Left lung (tissue), 10 donors: ENCODE results near the gene TUBAL3. TPM values are rescaled to one million over a fixed set of nuclear protein-coding genes. Genes with fewer than 3 reads are reported as not detected.

ENCODE experiments used
- ATAC-seq: fragments of 200-7000 bp; cut with Tn5 transposase; one replicate; pipeline ENCODE4 v1.9.1; 2020; ENCODE audit warnings: moderate library complexity
- DNase-seq, 4 donors: peaks; one replicate each; pipeline ENCODE4 v3.0.0-alpha.2; 2013 to 2020
- H3K27ac ChIP-seq, 2 donors: fragments of 200-600 bp; sonication (generic) in 1 of 2; one replicate each; pipeline versions ENCODE4 v1.5.0 to v1.8.0; 2020 to 2021
- H3K27me3 ChIP-seq, 2 donors: fragments of 200-600 bp; sonication (generic) in 1 of 2; one replicate each; pipeline versions ENCODE4 v1.5.0 to v1.8.0; 2020 to 2021
- H3K36me3 ChIP-seq, 2 donors: fragments of 200-600 bp; sonication (generic) in 1 of 2; one replicate each; pipeline versions ENCODE4 v1.5.0 to v1.8.0; 2020 to 2021
- H3K4me1 ChIP-seq, 2 donors: fragments of 200-600 bp; one replicate each; pipeline ENCODE4 v1.8.0; 2021
- H3K4me3 ChIP-seq, 2 donors: fragments of 200-600 bp; sonication (generic) in 1 of 2; one replicate each; pipeline versions ENCODE4 v1.5.0 to v1.8.0; 2020 to 2021; ENCODE audit warnings: mild to moderate bottlenecking in 1 of 2
- H3K9me3 ChIP-seq, 2 donors: fragments of 200-600 bp; sonication (generic) in 1 of 2; one replicate each; pipeline versions ENCODE4 v1.5.0 to v1.8.0; 2020 to 2021
- CTCF ChIP-seq, 2 donors: fragments of 200-600 bp; sonication (generic) in 1 of 2; IDR thresholded peaks; one replicate each; pipeline versions ENCODE4 v1.5.0 to v1.8.0; 2021; ENCODE audit warnings: antibody characterized with exemption in 2 of 2
- intact Hi-C, 2 donors: fragments of 100-400 bp; cut with DNase I; formaldehyde crosslinking; loops; one replicate each; pipeline versions ENCODE4 v1.11.2 to v1.14.2; 2022
- polyA plus RNA-seq, 6 donors: library from polyadenylated mRNA; unstranded; fragments of 120-200 nt; gene quantifications; one replicate each; pipeline ENCODE4 v1.2.1, GENCODE V29; 2013; ENCODE audit not compliant: insufficient read length in 6 of 6
- total RNA-seq, 2 donors: library from RNA; stranded (reverse); fragmentation: NEBNext Ultra II Directional; extraction: Animal tissue kit (Norgen Biotek cat#: 25700); gene quantifications; one replicate each; pipeline ENCODE4 v1.2.1, GENCODE V29; 2021
- donor health status: DM: no; HTN: yes; CAD: no.
- donor health status: DM: no; HTN: no; CAD: no.

Gene TUBAL3
- total and polyA plus RNA-seq, 8 donors, result 0.10 to 0.11 TPM; not detected in 6

GRCh38 chr10:5354068-5354467, 50.6 kb downstream of the TUBAL3 start:
- Histone ChIP-seq H3K36me3 (no peaks in the 10 kb centered on the region), H3K27me3 (peaks cover 0 to 5% of the 10 kb centered on the region in 2 donors), H3K9me3 (no peaks in the 10 kb centered on the region), H3K27ac (no peak overlapping the region), H3K4me3 (no peak overlapping the region), H3K4me1 (no peaks in the 10 kb centered on the region)
- DNase-seq, result no peak
- TF ChIP-seq CTCF (IDR thresholded peaks at IDR 0.05), result no peak
- ATAC-seq, result no peak
- intact Hi-C loops, result no loop called here

- Histone ChIP-seq H3K4me1 (no peaks in the 10 kb centered on the region), H3K27ac (no peak overlapping the region), H3K4me3 (no peak overlapping the region), H3K9me3 (no peaks in the 10 kb centered on the region), H3K27me3 (no peaks in the 10 kb centered on the region), H3K36me3 (no peaks in the 10 kb centered on the region)
- ATAC-seq (no peak), DNase-seq (no peak)
- intact Hi-C loops, result no loop called here
- TF ChIP-seq CTCF (IDR thresholded peaks at IDR 0.05), result no peak
Observed at GRCh38 chr10:5349362-5349761, 55.3 kb downstream of the TUBAL3 start.

- H3K4me3 ChIP-seq, result no peak overlapping the region
- ATAC-seq, result peak; percentile 44
- H3K27ac ChIP-seq, result no peak overlapping the region
- intact Hi-C loops, result no loop called here
- H3K36me3 ChIP-seq, result no peaks in the 10 kb centered on the region
- no peak for TF ChIP-seq CTCF (IDR thresholded peaks at IDR 0.05)
- no peaks in the 10 kb centered on the region for H3K27me3 ChIP-seq
- no peak for DNase-seq
- H3K4me1 ChIP-seq, result no peaks in the 10 kb centered on the region
- H3K9me3 ChIP-seq, result no peaks in the 10 kb centered on the region
Observed at GRCh38 chr10:5346881-5347280, 57.7 kb downstream of the TUBAL3 start.

GRCh38 chr10:5344746-5345145, 59.9 kb downstream of the TUBAL3 start:
- no peaks in the 10 kb centered on the region for H3K36me3 ChIP-seq
- H3K27me3 ChIP-seq, result no peaks in the 10 kb centered on the region
- no peaks in the 10 kb centered on the region for H3K4me1 ChIP-seq
- H3K9me3 ChIP-seq, result no peaks in the 10 kb centered on the region
- intact Hi-C loops, result no loop called here
- H3K27ac ChIP-seq, result no peak overlapping the region
- TF ChIP-seq CTCF (IDR thresholded peaks at IDR 0.05), result no peak
- peak; percentile 83 for ATAC-seq
- no peak for DNase-seq
- no peak overlapping the region for H3K4me3 ChIP-seq

GRCh38 chr10:5343979-5344378, 60.6 kb downstream of the TUBAL3 start:
- Histone ChIP-seq H3K27me3 (no peaks in the 10 kb centered on the region), H3K36me3 (no peaks in the 10 kb centered on the region), H3K4me3 (no peak overlapping the region), H3K4me1 (no peaks in the 10 kb centered on the region), H3K9me3 (no peaks in the 10 kb centered on the region), H3K27ac (no peak overlapping the region)
- DNase-seq, result no peak
- ATAC-seq, result no peak
- TF ChIP-seq CTCF (IDR thresholded peaks at IDR 0.05), result no peak
- intact Hi-C loops, result no loop called here
